Activated CD4-positive, alpha-beta T cell treated with anti-CD3 and anti-CD28 coated beads, Interleukin-2, amount 10 ng/mL, durations not matched to agents 24 days and 14 days (primary cell): ENCODE measurements around the gene RNF144B. TPM values are rescaled to one million over a fixed set of nuclear protein-coding genes. Genes with fewer than 3 reads are reported as not detected.
"Not testable (repeated sequence)": the region's sequence is repeated elsewhere in the genome, so short reads cannot be mapped to it uniquely, and the experiment has no call there.

ENCODE experiments used
- DNase-seq: peaks from one replicate; pipeline ENCODE4 v3.0.0; 2022
- H3K27ac Mint-ChIP-seq: one replicate; pipeline ENCODE4 v1.8.0; 2022; ENCODE audit warnings: mild to moderate bottlenecking, mixed read lengths
- H3K27me3 Mint-ChIP-seq: one replicate; pipeline ENCODE4 v1.8.0; 2022; ENCODE audit warnings: mixed read lengths
- H3K36me3 Mint-ChIP-seq: one replicate; pipeline ENCODE4 v1.8.0; 2022; ENCODE audit warnings: low read depth, mild to moderate bottlenecking, mixed read lengths
- H3K4me1 Mint-ChIP-seq: one replicate; pipeline ENCODE4 v1.8.0; 2021; ENCODE audit warnings: mixed read lengths
- H3K4me3 Mint-ChIP-seq: one replicate; pipeline ENCODE4 v1.8.0; 2022; ENCODE audit warnings: mild to moderate bottlenecking, moderate library complexity, mixed read lengths
- H3K9me3 Mint-ChIP-seq: one replicate; pipeline ENCODE4 v1.8.0; 2021; ENCODE audit warnings: mixed read lengths
- intact Hi-C: fragments of 100-400 bp; cut with micrococcal nuclease; formaldehyde crosslinking; loops from one replicate; pipeline ENCODE4 v1.15.1; 2023
- total RNA-seq: library from RNA; stranded (reverse); gene quantifications from 2 replicates; pipeline ENCODE4 v1.2.3, GENCODE V29; 2022

The RNF144B gene
- total RNA-seq, 1 donor from 2014 or later: 0.40 TPM

- no peaks in the 10 kb centered on the region for H3K36me3 Mint-ChIP-seq
- DNase-seq: no peak
- no peak overlapping the region for H3K4me3 Mint-ChIP-seq
- H3K27me3 Mint-ChIP-seq: no peaks in the 10 kb centered on the region
- H3K9me3 Mint-ChIP-seq: no peaks in the 10 kb centered on the region
- no peaks in the 10 kb centered on the region for H3K4me1 Mint-ChIP-seq
- no peak overlapping the region for H3K27ac Mint-ChIP-seq
- intact Hi-C loops: no loop called here
Measured at GRCh38 chr6:18447552-18447951, 60.4 kb downstream of the RNF144B start.

GRCh38 chr6:18451756-18452155, 64.6 kb downstream of the RNF144B start:
- no peaks in the 10 kb centered on the region for H3K4me1 Mint-ChIP-seq
- no peak for DNase-seq
- H3K27ac Mint-ChIP-seq: no peak overlapping the region
- no peaks in the 10 kb centered on the region for H3K27me3 Mint-ChIP-seq
- H3K9me3 Mint-ChIP-seq: no peaks in the 10 kb centered on the region
- no peaks in the 10 kb centered on the region for H3K36me3 Mint-ChIP-seq
- H3K4me3 Mint-ChIP-seq: no peak overlapping the region
- intact Hi-C loops: no loop called here

- H3K27ac Mint-ChIP-seq: no peak overlapping the region
- no peaks in the 10 kb centered on the region for H3K36me3 Mint-ChIP-seq
- no peak overlapping the region for H3K4me3 Mint-ChIP-seq
- intact Hi-C loops: no loop called here
- H3K4me1 Mint-ChIP-seq: no peaks in the 10 kb centered on the region
- H3K27me3 Mint-ChIP-seq: no peaks in the 10 kb centered on the region
- DNase-seq: no peak
- H3K9me3 Mint-ChIP-seq: no peaks in the 10 kb centered on the region
Measured at GRCh38 chr6:18454446-18454845, 67.3 kb downstream of the RNF144B start.

- peaks cover 4% of the 10 kb centered on the region for H3K9me3 Mint-ChIP-seq
- intact Hi-C loops: no loop called here
- no peak overlapping the region for H3K4me3 Mint-ChIP-seq
- H3K27ac Mint-ChIP-seq: no peak overlapping the region
- H3K27me3 Mint-ChIP-seq: no peaks in the 10 kb centered on the region
- no peak for DNase-seq
- no peaks in the 10 kb centered on the region for H3K4me1 Mint-ChIP-seq
- H3K36me3 Mint-ChIP-seq: no peaks in the 10 kb centered on the region
Measured at GRCh38 chr6:18457065-18457737, 70.1 kb downstream of the RNF144B start.

GRCh38 chr6:18458086-18458485, 70.9 kb downstream of the RNF144B start:
- H3K36me3 Mint-ChIP-seq, H3K4me3 Mint-ChIP-seq, H3K4me1 Mint-ChIP-seq, H3K27ac Mint-ChIP-seq, H3K27me3 Mint-ChIP-seq, intact Hi-C loops, DNase-seq: not testable (repeated sequence)
- peaks cover 10% of the 10 kb centered on the region for H3K9me3 Mint-ChIP-seq

GRCh38 chr6:18463429-18463828, 76.3 kb downstream of the RNF144B start:
- no peak for DNase-seq
- no peaks in the 10 kb centered on the region for H3K36me3 Mint-ChIP-seq
- intact Hi-C loops: no loop called here
- H3K27me3 Mint-ChIP-seq: no peaks in the 10 kb centered on the region
- peaks cover 14% of the 10 kb centered on the region for H3K9me3 Mint-ChIP-seq
- no peak overlapping the region for H3K4me3 Mint-ChIP-seq
- H3K27ac Mint-ChIP-seq: no peak overlapping the region
- H3K4me1 Mint-ChIP-seq: no peaks in the 10 kb centered on the region

- H3K36me3 Mint-ChIP-seq: no peaks in the 10 kb centered on the region
- no peak overlapping the region for H3K27ac Mint-ChIP-seq
- DNase-seq: no peak
- H3K9me3 Mint-ChIP-seq: peaks cover 14% of the 10 kb centered on the region
- H3K4me3 Mint-ChIP-seq: no peak overlapping the region
- intact Hi-C loops: no loop called here
- H3K4me1 Mint-ChIP-seq: no peaks in the 10 kb centered on the region
- no peaks in the 10 kb centered on the region for H3K27me3 Mint-ChIP-seq
Measured at GRCh38 chr6:18464176-18464575, 77.0 kb downstream of the RNF144B start.

- Mint-ChIP-seq H3K36me3 (no peaks in the 10 kb centered on the region), H3K9me3 (peaks cover 14% of the 10 kb centered on the region), H3K27ac (no peak overlapping the region), H3K4me1 (no peaks in the 10 kb centered on the region), H3K27me3 (no peaks in the 10 kb centered on the region), H3K4me3 (no peak overlapping the region)
- no peak for DNase-seq
- intact Hi-C loops: no loop called here
Measured at GRCh38 chr6:18465410-18466154, 78.4 kb downstream of the RNF144B start.

GRCh38 chr6:18467741-18468502, 80.8 kb downstream of the RNF144B start:
- intact Hi-C loops: no loop called here
- Mint-ChIP-seq H3K36me3 (no peaks in the 10 kb centered on the region), H3K4me1 (no peaks in the 10 kb centered on the region), H3K4me3 (no peak overlapping the region), H3K27me3 (no peaks in the 10 kb centered on the region), H3K27ac (no peak overlapping the region), H3K9me3 (peaks cover 4% of the 10 kb centered on the region)
- no peak for DNase-seq

GRCh38 chr6:18468503-18468843, 81.3 kb downstream of the RNF144B start:
- Mint-ChIP-seq H3K36me3 (no peaks in the 10 kb centered on the region), H3K27ac (no peak overlapping the region), H3K4me1 (no peaks in the 10 kb centered on the region), H3K9me3 (peaks cover 3% of the 10 kb centered on the region), H3K27me3 (no peaks in the 10 kb centered on the region), H3K4me3 (no peak overlapping the region)
- intact Hi-C loops: no loop called here
- no peak for DNase-seq

GRCh38 chr6:18469536-18469935, 82.4 kb downstream of the RNF144B start:
- Mint-ChIP-seq H3K4me1 (no peaks in the 10 kb centered on the region), H3K4me3 (no peak overlapping the region), H3K9me3 (no peaks in the 10 kb centered on the region), H3K27ac (no peak overlapping the region), H3K27me3 (no peaks in the 10 kb centered on the region), H3K36me3 (no peaks in the 10 kb centered on the region)
- no peak for DNase-seq
- intact Hi-C loops: no loop called here

- no peaks in the 10 kb centered on the region for H3K4me1 Mint-ChIP-seq
- H3K27me3 Mint-ChIP-seq: peaks cover 2% of the 10 kb centered on the region
- no peaks in the 10 kb centered on the region for H3K36me3 Mint-ChIP-seq
- DNase-seq: no peak
- intact Hi-C loops: no loop called here
- no peaks in the 10 kb centered on the region for H3K9me3 Mint-ChIP-seq
- no peak overlapping the region for H3K27ac Mint-ChIP-seq
- H3K4me3 Mint-ChIP-seq: no peak overlapping the region
Measured at GRCh38 chr6:18471232-18471964, 84.2 kb downstream of the RNF144B start.

GRCh38 chr6:18472941-18473340, 85.8 kb downstream of the RNF144B start:
- intact Hi-C loops: no loop called here

GRCh38 chr6:18473755-18474154, 86.6 kb downstream of the RNF144B start:
- Mint-ChIP-seq H3K36me3 (no peaks in the 10 kb centered on the region), H3K27ac (no peak overlapping the region), H3K4me3 (no peak overlapping the region), H3K9me3 (no peaks in the 10 kb centered on the region), H3K27me3 (peaks cover 6% of the 10 kb centered on the region), H3K4me1 (peaks cover 3% of the 10 kb centered on the region)
- DNase-seq: no peak
- intact Hi-C loops: no loop called here

More at GRCh38 chr6:18472941-18473340, 85.8 kb downstream of the RNF144B start:
- H3K36me3 Mint-ChIP-seq: no peaks in the 10 kb centered on the region
- no peaks in the 10 kb centered on the region for H3K9me3 Mint-ChIP-seq
- peaks cover 4% of the 10 kb centered on the region for H3K27me3 Mint-ChIP-seq
- no peak overlapping the region for H3K4me3 Mint-ChIP-seq
- no peak overlapping the region for H3K27ac Mint-ChIP-seq
- peaks cover 2% of the 10 kb centered on the region for H3K4me1 Mint-ChIP-seq
- DNase-seq: no peak
